Astrocyte (in vitro differentiated cells and primary cell): ENCODE results near the gene PPP3R1.

Experiments
- EZH2 ChIP-seq: IDR thresholded peaks from 2 replicates; pipeline ENCODE4 v1.6.1; 2012; ENCODE audit warnings: mild to moderate bottlenecking, low read length, inconsistent platforms; ENCODE audit not compliant: insufficient read depth
- TF ChIP-seq, protein P1 (sequence below): IDR thresholded peaks from 2 replicates; pipeline ENCODE4 v1.5.1; 2011; ENCODE audit warnings: low read depth, mild to moderate bottlenecking, inconsistent platforms, low read length, moderate library complexity; ENCODE audit not compliant: insufficient read depth

DNA sequence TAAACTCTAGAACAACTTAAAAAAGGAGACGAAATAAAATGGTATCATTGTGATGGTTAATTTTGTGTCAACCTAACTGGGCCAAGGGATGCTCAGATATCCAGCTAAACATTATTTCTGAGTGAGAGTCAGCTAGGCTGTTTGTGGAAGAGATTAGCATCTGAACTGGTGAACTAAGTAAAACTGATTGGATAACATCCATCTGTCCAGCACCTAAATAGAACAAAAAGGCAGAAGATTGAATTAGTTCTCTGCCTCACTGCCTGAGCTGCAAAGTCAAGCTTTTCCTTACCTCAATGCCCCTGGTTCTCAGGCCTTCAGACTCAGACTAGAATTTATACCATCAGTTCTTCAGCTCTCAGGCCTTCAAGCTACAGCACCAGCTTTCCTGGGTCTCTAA lies 30.0 kb downstream of the PPP3R1 start:
- TF ChIP-seq, protein P1, sequence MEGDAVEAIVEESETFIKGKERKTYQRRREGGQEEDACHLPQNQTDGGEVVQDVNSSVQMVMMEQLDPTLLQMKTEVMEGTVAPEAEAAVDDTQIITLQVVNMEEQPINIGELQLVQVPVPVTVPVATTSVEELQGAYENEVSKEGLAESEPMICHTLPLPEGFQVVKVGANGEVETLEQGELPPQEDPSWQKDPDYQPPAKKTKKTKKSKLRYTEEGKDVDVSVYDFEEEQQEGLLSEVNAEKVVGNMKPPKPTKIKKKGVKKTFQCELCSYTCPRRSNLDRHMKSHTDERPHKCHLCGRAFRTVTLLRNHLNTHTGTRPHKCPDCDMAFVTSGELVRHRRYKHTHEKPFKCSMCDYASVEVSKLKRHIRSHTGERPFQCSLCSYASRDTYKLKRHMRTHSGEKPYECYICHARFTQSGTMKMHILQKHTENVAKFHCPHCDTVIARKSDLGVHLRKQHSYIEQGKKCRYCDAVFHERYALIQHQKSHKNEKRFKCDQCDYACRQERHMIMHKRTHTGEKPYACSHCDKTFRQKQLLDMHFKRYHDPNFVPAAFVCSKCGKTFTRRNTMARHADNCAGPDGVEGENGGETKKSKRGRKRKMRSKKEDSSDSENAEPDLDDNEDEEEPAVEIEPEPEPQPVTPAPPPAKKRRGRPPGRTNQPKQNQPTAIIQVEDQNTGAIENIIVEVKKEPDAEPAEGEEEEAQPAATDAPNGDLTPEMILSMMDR: no peak
- TF ChIP-seq EZH2: no peak
